Skin epidermis (tissue), 12 donors: ENCODE data around the gene RORC.
"Not testable (repeated sequence)": the region's sequence is repeated elsewhere in the genome, so short reads cannot be mapped to it uniquely, and the experiment has no call there.

Experiments
- H3K27ac ChIP-seq, 21 experiments: fragments of 200-600 bp; sonication (generic) in 11 of 21; one replicate each; pipeline ENCODE4 v1.5.0; 2020; ENCODE audit warnings: mild to moderate bottlenecking in 3 of 21, inconsistent platforms in 2 of 21, moderate library complexity in 2 of 21
- H3K4me3 ChIP-seq, 7 experiments: fragments of 200-600 bp; sonication (generic) in 2 of 7; one replicate each; pipeline ENCODE4 v1.5.0; 2020; ENCODE audit warnings: inconsistent platforms in 2 of 7, mild to moderate bottlenecking in 2 of 7, moderate library complexity in 1 of 7

The RORC gene

DNA sequence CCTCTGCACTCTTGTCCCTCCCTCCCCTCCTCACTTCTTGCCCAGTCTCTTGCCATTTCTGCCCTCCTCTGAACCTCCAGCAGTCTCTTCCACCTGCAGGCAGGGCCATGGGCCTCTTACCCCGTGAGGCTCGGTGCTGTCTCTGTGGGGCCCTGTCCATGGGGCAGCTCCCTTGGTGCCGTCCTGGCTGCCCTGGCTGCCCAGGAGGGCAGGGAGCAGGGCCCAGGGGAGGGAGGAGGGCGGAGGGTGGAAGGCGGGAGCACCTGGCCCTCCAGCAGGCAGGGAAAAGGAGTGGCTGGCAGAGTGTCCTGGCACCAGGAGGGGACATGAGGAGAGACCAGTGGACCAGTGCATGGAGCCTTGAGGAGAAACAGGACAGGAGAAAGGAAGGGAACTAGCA lies at the start of gene RORC:
Gene RORC, minus strand, starts transcription at position 198 of the 400 bp plus-strand sequence. Its CDS starts 38 bp downstream, at position 160.
- H3K4me3 ChIP-seq: peak within 1 kb of the TSS in 5 of 7 experiments; percentile 1 to 48 (median 5)
- H3K27ac ChIP-seq: peak within 1 kb of the TSS in 19 of 21 experiments; percentile 7 to 86 (median 76)

DNA sequence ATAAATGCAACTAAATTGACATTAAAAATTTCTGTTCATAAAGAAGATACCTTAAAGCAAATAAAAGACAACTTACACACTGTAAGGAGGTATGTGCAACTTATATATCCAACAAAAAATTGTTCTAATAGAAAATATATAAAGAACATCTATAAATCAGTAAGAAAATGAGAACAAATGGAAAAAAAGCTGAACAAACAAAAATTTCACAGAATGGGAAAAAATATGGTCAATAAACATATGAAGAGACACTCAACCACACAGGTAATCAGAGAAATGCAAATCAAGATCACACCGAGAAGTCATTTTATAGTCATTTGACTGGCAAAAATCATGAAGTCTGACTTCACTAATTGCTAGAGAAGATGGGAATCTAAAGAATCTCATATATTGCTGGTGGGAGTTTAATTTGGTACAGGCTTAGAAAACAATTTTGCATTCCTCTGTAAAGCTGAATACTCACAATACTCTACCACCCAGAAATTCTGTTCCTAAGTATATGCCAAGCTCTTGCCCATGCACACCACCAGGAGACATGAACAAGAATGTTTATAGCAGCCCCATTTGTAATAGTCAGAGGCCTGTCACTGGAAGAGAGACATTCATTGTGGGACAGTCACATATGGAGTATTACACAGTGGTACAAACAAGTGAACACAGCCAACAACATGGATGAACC lies 44.0 kb upstream of the RORC start:
- no peak overlapping the region for H3K4me3 ChIP-seq
- no peak overlapping the region for H3K27ac ChIP-seq

DNA sequence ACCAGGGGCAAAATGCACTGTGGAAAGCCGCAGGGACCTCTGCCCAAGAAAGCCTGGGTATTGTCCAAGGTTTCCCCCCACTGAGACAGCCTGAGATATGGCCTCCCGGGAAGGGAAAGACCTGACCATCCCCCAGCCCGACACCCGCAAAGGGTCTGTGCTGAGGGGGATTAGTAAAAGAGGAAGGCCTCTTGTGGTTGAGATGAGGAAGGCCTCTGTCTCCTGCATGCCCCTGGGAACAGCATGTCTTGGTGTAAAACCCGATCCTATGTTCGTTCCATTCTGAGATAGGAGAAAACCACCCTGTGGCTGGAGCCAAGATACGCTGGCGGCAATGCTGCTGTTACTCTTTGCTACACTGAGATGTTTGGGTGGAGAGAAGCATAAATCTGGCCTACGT lies 41.2 kb upstream of the RORC start:
- H3K27ac ChIP-seq, H3K4me3 ChIP-seq: not testable (repeated sequence)

DNA sequence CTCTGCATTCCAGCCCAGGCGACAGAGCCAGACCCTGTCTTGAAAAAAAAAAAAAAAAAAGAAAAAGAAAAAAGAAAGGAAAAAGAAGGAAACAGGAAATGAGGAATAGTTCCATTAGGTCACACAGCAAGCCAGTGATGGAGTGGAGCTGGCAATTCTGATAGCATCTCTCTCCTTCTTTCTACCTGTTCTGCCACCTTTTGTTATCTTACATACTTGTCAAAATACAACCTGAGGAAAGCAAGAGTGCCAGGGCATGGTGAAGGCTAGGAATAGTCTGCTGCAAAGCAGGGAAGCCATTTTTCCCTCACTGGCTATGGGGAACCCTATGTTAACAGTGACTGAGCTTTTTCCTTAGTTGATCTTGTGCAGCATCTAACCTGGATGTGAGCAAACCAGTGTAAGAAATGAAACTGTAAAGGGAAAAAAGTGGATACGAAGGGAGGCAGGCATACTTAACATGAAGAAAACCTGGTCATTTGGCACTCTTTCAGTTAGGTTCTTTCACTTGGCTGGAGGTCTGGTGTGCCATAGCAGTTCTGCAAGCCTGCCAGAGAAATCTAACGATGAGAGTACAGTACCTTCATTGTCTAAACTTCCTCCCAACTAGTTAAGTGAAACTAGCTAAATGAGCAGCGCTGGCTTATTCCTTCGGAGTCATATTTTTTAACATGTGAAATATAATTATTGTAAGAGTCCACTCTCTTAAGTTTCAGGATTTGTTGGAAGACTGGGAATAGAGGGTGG lies 39.9 kb upstream of the RORC start:
- Histone ChIP-seq H3K4me3 (no peak overlapping the region), H3K27ac (peak overlapping the region in 2 of 21 experiments; percentile 10 to 60)

DNA sequence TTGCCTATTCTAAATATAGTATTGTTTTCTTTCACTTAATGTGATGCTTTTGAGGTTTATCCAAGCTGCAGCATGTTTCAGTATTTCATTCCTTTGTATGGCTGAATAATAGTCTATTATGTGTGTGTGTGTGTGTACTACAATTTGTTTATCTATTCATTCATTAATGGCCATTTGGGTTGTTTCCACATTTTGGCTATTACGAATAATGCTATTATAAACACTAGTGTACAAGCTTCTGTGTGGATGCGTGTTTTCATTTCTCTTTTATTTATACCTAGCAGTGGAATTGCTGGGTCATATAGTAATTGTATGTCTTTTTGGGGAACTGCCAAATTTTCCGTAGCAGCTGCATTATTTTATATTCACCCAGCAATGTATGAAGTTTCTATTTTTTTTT lies 36.9 kb upstream of the RORC start:
- no peak overlapping the region for H3K27ac ChIP-seq
- no peak overlapping the region for H3K4me3 ChIP-seq

DNA sequence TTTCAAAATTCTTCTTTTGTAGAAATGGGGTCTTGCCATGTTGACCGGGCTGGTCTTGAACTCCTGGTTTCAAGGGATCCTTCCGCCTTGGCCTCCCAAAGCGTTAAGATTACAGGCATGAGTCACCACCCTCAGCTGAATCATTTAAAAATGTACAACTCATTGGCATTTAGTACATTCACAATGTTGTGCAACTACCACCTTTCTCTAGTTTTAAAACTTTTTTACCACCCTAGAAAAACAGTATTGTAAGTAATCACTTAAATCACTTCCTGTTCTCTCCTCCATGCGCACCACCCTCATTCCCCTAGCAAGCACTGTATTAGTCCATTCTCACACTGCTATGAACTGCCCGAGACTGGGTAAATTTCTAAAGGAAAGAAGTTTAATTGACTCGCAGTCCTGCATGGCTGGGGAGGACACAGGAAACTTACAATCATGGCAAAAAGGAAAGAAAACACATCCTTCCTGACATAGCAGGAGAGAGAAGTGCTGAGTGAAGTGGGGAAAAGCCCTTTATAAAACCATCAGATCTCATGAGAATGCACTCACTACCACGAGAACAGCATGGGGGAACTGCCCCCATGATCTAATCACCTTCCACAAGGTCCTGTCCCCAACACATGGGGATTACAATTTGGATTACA lies 36.3 kb upstream of the RORC start:
- Histone ChIP-seq H3K4me3 (no peak overlapping the region), H3K27ac (no peak overlapping the region)

GRCh38 chr1:151867321-151867720 lies 35.7 kb upstream of the RORC start:
- Histone ChIP-seq H3K4me3 (no peak overlapping the region), H3K27ac (no peak overlapping the region)

GRCh38 chr1:151864411-151864810 lies 32.8 kb upstream of the RORC start:
- Histone ChIP-seq H3K4me3 (no peak overlapping the region), H3K27ac (no peak overlapping the region)

GRCh38 chr1:151862604-151863003 lies 31.0 kb upstream of the RORC start:
- H3K27ac ChIP-seq: no peak overlapping the region
- H3K4me3 ChIP-seq: no peak overlapping the region

DNA sequence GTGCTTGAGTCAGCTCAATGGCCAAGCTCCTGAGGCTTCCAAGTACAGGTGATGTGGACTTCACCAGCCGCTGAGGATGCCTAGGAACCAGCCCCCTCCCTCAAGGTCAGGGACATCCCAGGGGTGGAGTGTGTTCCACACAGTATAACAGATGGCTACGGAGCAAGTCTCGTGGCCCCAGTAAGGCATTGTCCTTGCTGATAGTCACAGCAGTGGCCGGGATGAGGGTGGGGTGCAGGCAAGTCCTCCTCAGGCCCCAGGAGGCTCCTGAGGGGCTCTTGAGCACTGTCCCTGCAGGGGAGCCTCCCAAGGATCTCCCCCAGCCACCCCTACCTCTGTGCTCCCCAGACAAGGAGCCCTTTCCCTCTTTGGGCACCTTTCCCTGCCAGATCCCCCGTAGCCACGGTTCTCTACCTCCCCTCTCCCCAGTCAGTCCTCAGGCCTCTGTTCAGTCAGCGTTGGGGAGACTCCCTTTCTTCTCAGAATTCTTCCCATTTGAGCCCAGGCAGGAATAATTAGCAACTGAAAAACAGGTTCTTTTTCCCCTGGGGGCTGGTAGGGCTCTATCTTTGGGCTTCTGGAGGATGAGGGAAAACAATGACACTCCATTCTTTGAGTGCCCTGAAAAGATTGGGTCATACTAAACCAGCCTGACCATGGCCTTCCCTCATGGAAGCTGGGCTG lies 29.0 kb upstream of the RORC start:
- peak overlapping the region in 2 of 21 experiments; percentile 13 to 57 for H3K27ac ChIP-seq
- no peak overlapping the region for H3K4me3 ChIP-seq

- Histone ChIP-seq H3K4me3 (no peak overlapping the region), H3K27ac (peak overlapping the region in 3 of 21 experiments; percentile 6 to 57 (median 42))
Observed at GRCh38 chr1:151859891-151860293, 28.3 kb upstream of the RORC start.

- Histone ChIP-seq H3K4me3 (no peak overlapping the region), H3K27ac (peak overlapping the region in 4 of 21 experiments; percentile 6 to 64 (median 50))
Observed at GRCh38 chr1:151858886-151859665, 27.5 kb upstream of the RORC start.

DNA sequence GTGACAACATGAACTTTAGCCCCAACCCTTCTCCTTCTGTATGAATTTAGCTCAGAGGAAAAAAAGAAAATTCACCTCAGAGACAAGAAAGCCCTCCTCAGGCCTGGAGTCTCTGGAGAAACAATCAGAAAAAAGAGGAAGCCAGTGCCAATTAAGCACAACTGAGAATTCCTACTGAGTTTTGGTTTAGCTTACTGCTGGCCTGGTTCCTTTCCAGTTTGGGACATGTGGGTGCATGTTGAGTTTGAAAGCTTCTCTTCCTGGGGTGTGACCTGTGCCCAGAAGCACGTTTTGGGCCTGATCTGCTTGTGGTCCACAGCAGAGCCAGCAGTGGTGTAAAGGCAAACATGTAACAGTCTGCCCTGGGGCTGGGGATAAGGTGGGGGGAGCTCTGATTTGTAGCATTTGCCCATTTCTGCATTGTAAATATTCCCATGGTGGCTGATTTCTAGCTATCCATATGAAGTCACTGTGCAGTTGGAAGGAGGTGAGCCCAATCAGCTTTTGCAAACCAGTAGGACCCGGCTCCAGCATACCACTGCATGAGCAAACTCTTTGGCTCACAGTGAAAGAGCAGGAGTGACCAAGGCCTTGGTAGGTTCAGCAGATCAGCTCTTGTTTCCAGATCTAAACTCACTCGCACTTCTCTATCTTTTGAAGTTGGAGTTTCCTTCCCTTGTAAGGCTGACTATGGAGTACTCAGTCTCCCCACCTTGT lies 26.6 kb upstream of the RORC start:
- Histone ChIP-seq H3K4me3 (no peak overlapping the region), H3K27ac (peak overlapping the region in 7 of 21 experiments; percentile 11 to 64 (median 35))

- H3K4me3 ChIP-seq: no peak overlapping the region
Observed at GRCh38 chr1:151855933-151856332, 24.3 kb upstream of the RORC start.

DNA sequence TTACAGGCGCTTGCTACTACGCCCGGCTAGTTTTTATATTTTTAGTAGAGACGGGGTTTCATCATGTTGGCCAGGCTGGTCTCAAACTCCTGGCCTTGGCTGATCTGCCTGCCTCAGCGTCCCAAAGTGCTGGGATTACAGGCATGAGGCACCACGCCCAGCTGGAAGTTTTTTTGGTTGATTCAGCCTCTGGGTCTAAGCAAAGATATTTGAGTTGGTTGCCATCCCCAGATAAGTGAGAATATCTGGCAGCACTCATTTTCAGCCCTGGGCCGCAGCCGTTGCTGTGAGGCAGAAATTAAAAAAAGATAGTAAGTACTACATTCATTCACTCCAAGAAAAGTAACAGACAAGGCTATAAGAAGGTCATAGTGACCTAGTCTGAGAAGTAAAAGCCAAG lies 23.9 kb upstream of the RORC start:
- H3K27ac ChIP-seq: peak overlapping the region in 7 of 21 experiments; percentile 12 to 69 (median 21)
- H3K4me3 ChIP-seq: not testable (repeated sequence)

More at GRCh38 chr1:151855933-151856332, 24.3 kb upstream of the RORC start:
- peak overlapping the region in 7 of 21 experiments; percentile 12 to 69 (median 21) for H3K27ac ChIP-seq

- peak overlapping the region in 1 of 21 experiments; percentile 17 for H3K27ac ChIP-seq
- no peak overlapping the region for H3K4me3 ChIP-seq
Observed at GRCh38 chr1:151854658-151855057, 23.1 kb upstream of the RORC start.

DNA sequence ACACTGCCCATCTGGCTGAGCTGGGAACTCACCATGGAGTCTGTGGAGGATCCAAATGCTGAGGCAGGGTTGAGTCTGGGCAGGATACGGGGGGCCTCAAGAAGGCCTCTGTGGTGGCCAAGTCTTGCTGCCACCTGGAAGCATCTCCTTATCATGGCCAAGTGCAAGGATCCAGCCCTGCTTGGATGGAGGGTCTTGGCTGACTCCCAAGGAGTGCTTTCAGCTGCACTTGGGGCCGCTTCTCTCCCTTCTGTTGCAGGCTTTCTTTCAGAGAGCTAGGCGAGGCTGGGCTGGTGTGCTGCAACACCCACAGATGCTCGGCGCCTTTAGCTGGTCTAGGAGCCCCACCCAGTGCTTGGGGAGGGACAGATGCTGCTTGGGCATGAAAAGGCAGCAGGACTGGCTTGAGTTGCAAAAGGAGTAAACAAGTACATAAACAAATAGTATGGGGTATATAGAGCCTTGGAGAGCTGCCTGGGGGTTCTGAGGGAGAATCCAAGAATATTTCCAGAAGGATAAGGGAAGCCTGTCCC lies 21.9 kb upstream of the RORC start, which contains the start of gene THEM5:
Gene THEM5, minus strand, starts transcription at position 302 of the 533 bp plus-strand sequence. Its CDS starts 147 bp downstream, at position 155.
- Histone ChIP-seq H3K27ac (peak within 1 kb of the TSS in 14 of 21 experiments; percentile 6 to 75 (median 41)), H3K4me3 (no peak within 1 kb of the TSS)

- H3K27ac ChIP-seq: peak overlapping the region in 10 of 21 experiments; percentile 6 to 75 (median 42)
- no peak overlapping the region for H3K4me3 ChIP-seq
Observed at GRCh38 chr1:151852733-151853132, 21.1 kb upstream of the RORC start.
